ENCODE measurements around the gene SOX13.
"Not testable (repeated sequence)": the region's sequence is repeated elsewhere in the genome, so short reads cannot be mapped to it uniquely, and the experiment has no call there.

The SOX13 gene

GRCh38 chr1:204044448-204044847 lies 28.5 kb upstream of the SOX13 start:
- no peak overlapping the region for H3K4me2 ChIP-seq (ENCODE audit: low read length)
- H3K4ac ChIP-seq (ENCODE audit: low read depth, low read length): no peak overlapping the region
- no peak overlapping the region for H4K8ac ChIP-seq (ENCODE audit: low read depth, low read length)
- no peak overlapping the region for H3K9ac ChIP-seq (ENCODE audit: low read length)
- H3K27me3 ChIP-seq (ENCODE audit: insufficient read depth, low read length): no peaks in the 10 kb centered on the region
- no peak overlapping the region for H2BK120ac ChIP-seq (ENCODE audit: insufficient read depth, low read length, poor library complexity)
- H3K23ac ChIP-seq (ENCODE audit: low read length): no peak overlapping the region
- H3K14ac ChIP-seq (ENCODE audit: low read length): no peak overlapping the region
- H3K4me1 ChIP-seq (ENCODE audit: control insufficient read depth in 1 of 2, insufficient read depth in 2 of 2, low read length in 2 of 2): peaks cover 4 to 6% of the 10 kb centered on the region in 2 experiments
- no peak overlapping the region for H3K4me3 ChIP-seq (ENCODE audit: low read depth, low read length)
- H4K91ac ChIP-seq (ENCODE audit: low read depth, low read length): no peak overlapping the region
- WGBS (ENCODE audit: extremely low coverage, insufficient coverage, insufficient read length): no CpG with 5 or more reads among the region's 1 CpG
- no peak overlapping the region for H4K12ac ChIP-seq (ENCODE audit: low read depth, low read length)
- no peak overlapping the region for H2AK5ac ChIP-seq (ENCODE audit: low read length)
- no peaks in the 10 kb centered on the region for H3K79me2 ChIP-seq (ENCODE audit: control insufficient read depth, insufficient read depth, low read length, poor library complexity)
- no peak overlapping the region for H2BK5ac ChIP-seq (ENCODE audit: low read depth, low read length, poor library complexity)
- H3K9me3 ChIP-seq (ENCODE audit: insufficient read depth, low read depth, low read length): no peaks in the 10 kb centered on the region
- H3K27ac ChIP-seq (ENCODE audit: low read depth, low read length): no peak overlapping the region
- no peak overlapping the region for H3K18ac ChIP-seq (ENCODE audit: low read length)
- H2BK12ac ChIP-seq (ENCODE audit: low read length): no peak overlapping the region
- H3K36me3 ChIP-seq (ENCODE audit: control insufficient read depth in 1 of 2, insufficient read depth in 2 of 2, low read length in 2 of 2): no peaks in the 10 kb centered on the region
- DNase-seq: no peak
- H2AFZ ChIP-seq (ENCODE audit: insufficient read depth, low read length, poor library complexity): no peak overlapping the region
- no peaks in the 10 kb centered on the region for H3K79me1 ChIP-seq (ENCODE audit: low read length)

DNA sequence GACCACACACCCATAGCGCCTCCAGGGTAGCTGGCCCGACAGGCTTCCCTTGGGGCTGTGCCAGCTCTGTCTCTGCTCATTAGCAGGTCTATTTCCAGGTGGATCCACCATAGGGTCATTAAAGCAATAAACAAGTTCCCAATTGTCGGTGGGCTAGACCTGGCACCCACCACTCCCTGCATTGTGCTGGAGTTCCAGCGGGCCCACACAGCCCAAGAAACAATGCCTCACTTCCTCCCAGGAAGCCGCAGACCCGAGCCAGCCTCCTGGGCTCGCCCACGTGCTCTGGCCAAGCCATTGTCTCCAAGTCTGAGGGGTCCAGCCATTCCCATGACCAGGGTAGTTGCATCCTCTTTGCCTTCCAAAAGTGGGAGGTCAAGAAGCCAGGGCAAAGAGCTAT lies 27.5 kb upstream of the SOX13 start:
- H3K79me1 ChIP-seq (ENCODE audit: low read length): no peaks in the 10 kb centered on the region
- no peak overlapping the region for H3K4me3 ChIP-seq (ENCODE audit: low read depth, low read length)
- H4K12ac ChIP-seq (ENCODE audit: low read depth, low read length): no peak overlapping the region
- no peak overlapping the region for H4K91ac ChIP-seq (ENCODE audit: low read depth, low read length)
- H3K36me3 ChIP-seq (ENCODE audit: control insufficient read depth in 1 of 2, insufficient read depth in 2 of 2, low read length in 2 of 2): no peaks in the 10 kb centered on the region
- H3K4me2 ChIP-seq (ENCODE audit: low read length): no peak overlapping the region
- no peak overlapping the region for H3K18ac ChIP-seq (ENCODE audit: low read length)
- peaks cover 4 to 6% of the 10 kb centered on the region in 2 experiments for H3K4me1 ChIP-seq (ENCODE audit: control insufficient read depth in 1 of 2, insufficient read depth in 2 of 2, low read length in 2 of 2)
- no peak overlapping the region for H3K9ac ChIP-seq (ENCODE audit: low read length)
- H3K27ac ChIP-seq (ENCODE audit: low read depth, low read length): no peak overlapping the region
- no peak overlapping the region for H4K8ac ChIP-seq (ENCODE audit: low read depth, low read length)
- H3K4ac ChIP-seq (ENCODE audit: low read depth, low read length): no peak overlapping the region
- no peak overlapping the region for H2BK120ac ChIP-seq (ENCODE audit: insufficient read depth, low read length, poor library complexity)
- no peaks in the 10 kb centered on the region for H3K79me2 ChIP-seq (ENCODE audit: control insufficient read depth, insufficient read depth, low read length, poor library complexity)
- no peak for DNase-seq
- no peak overlapping the region for H2AK5ac ChIP-seq (ENCODE audit: low read length)
- no peak overlapping the region for H3K23ac ChIP-seq (ENCODE audit: low read length)
- H2AFZ ChIP-seq (ENCODE audit: insufficient read depth, low read length, poor library complexity): no peak overlapping the region
- H3K9me3 ChIP-seq (ENCODE audit: insufficient read depth, low read depth, low read length): no peaks in the 10 kb centered on the region
- H3K27me3 ChIP-seq (ENCODE audit: insufficient read depth, low read length): no peaks in the 10 kb centered on the region
- H3K14ac ChIP-seq (ENCODE audit: low read length): no peak overlapping the region
- WGBS (ENCODE audit: extremely low coverage, insufficient coverage, insufficient read length): no CpG with 5 or more reads among the region's 8 CpGs
- no peak overlapping the region for H2BK12ac ChIP-seq (ENCODE audit: low read length)
- no peak overlapping the region for H2BK5ac ChIP-seq (ENCODE audit: low read depth, low read length, poor library complexity)

GRCh38 chr1:204046346-204046745 lies 26.6 kb upstream of the SOX13 start:
- H4K8ac ChIP-seq (ENCODE audit: low read depth, low read length): no peak overlapping the region
- no peak overlapping the region for H3K4me2 ChIP-seq (ENCODE audit: low read length)
- H2BK12ac ChIP-seq (ENCODE audit: low read length): no peak overlapping the region
- no peak overlapping the region for H4K91ac ChIP-seq (ENCODE audit: low read depth, low read length)
- H3K27me3 ChIP-seq (ENCODE audit: insufficient read depth, low read length): no peaks in the 10 kb centered on the region
- no peak overlapping the region for H3K4ac ChIP-seq (ENCODE audit: low read depth, low read length)
- no peak overlapping the region for H3K14ac ChIP-seq (ENCODE audit: low read length)
- no peak overlapping the region for H2BK120ac ChIP-seq (ENCODE audit: insufficient read depth, low read length, poor library complexity)
- H3K36me3 ChIP-seq (ENCODE audit: control insufficient read depth in 1 of 2, insufficient read depth in 2 of 2, low read length in 2 of 2): no peaks in the 10 kb centered on the region
- no peaks in the 10 kb centered on the region for H3K79me2 ChIP-seq (ENCODE audit: control insufficient read depth, insufficient read depth, low read length, poor library complexity)
- H3K9me3 ChIP-seq (ENCODE audit: insufficient read depth, low read depth, low read length): no peaks in the 10 kb centered on the region
- no peak overlapping the region for H3K23ac ChIP-seq (ENCODE audit: low read length)
- H3K18ac ChIP-seq (ENCODE audit: low read length): no peak overlapping the region
- H2AFZ ChIP-seq (ENCODE audit: insufficient read depth, low read length, poor library complexity): no peak overlapping the region
- no peak overlapping the region for H3K4me3 ChIP-seq (ENCODE audit: low read depth, low read length)
- WGBS (ENCODE audit: extremely low coverage, insufficient coverage, insufficient read length): no CpG with 5 or more reads among the region's 5 CpGs
- no peak overlapping the region for H3K27ac ChIP-seq (ENCODE audit: low read depth, low read length)
- H2BK5ac ChIP-seq (ENCODE audit: low read depth, low read length, poor library complexity): no peak overlapping the region
- peaks cover 4 to 6% of the 10 kb centered on the region in 2 experiments for H3K4me1 ChIP-seq (ENCODE audit: control insufficient read depth in 1 of 2, insufficient read depth in 2 of 2, low read length in 2 of 2)
- H4K12ac ChIP-seq (ENCODE audit: low read depth, low read length): no peak overlapping the region
- no peak for DNase-seq
- no peaks in the 10 kb centered on the region for H3K79me1 ChIP-seq (ENCODE audit: low read length)
- no peak overlapping the region for H3K9ac ChIP-seq (ENCODE audit: low read length)
- H2AK5ac ChIP-seq (ENCODE audit: low read length): no peak overlapping the region

- not testable (repeated sequence) for H4K12ac ChIP-seq (ENCODE audit: low read depth, low read length); H3K27me3 ChIP-seq (ENCODE audit: insufficient read depth, low read length); H3K4me3 ChIP-seq (ENCODE audit: low read depth, low read length); H3K23ac ChIP-seq (ENCODE audit: low read length); H2AK5ac ChIP-seq (ENCODE audit: low read length); H3K4ac ChIP-seq (ENCODE audit: low read depth, low read length); H4K91ac ChIP-seq (ENCODE audit: low read depth, low read length); H2BK5ac ChIP-seq (ENCODE audit: low read depth, low read length, poor library complexity); H3K18ac ChIP-seq (ENCODE audit: low read length); H3K79me2 ChIP-seq (ENCODE audit: control insufficient read depth, insufficient read depth, low read length, poor library complexity); H2BK12ac ChIP-seq (ENCODE audit: low read length); H2AFZ ChIP-seq (ENCODE audit: insufficient read depth, low read length, poor library complexity); H3K9me3 ChIP-seq (ENCODE audit: insufficient read depth, low read depth, low read length); H3K4me1 ChIP-seq (ENCODE audit: control insufficient read depth in 1 of 2, insufficient read depth in 2 of 2, low read length in 2 of 2); H3K9ac ChIP-seq (ENCODE audit: low read length); H4K8ac ChIP-seq (ENCODE audit: low read depth, low read length); H3K27ac ChIP-seq (ENCODE audit: low read depth, low read length); H3K4me2 ChIP-seq (ENCODE audit: low read length); H3K36me3 ChIP-seq (ENCODE audit: control insufficient read depth in 1 of 2, insufficient read depth in 2 of 2, low read length in 2 of 2); H2BK120ac ChIP-seq (ENCODE audit: insufficient read depth, low read length, poor library complexity); DNase-seq; H3K79me1 ChIP-seq (ENCODE audit: low read length); H3K14ac ChIP-seq (ENCODE audit: low read length)
- no CpG with 5 or more reads among the region's 3 CpGs for WGBS (ENCODE audit: extremely low coverage, insufficient coverage, insufficient read length)
Measured at GRCh38 chr1:204048796-204049195, 24.1 kb upstream of the SOX13 start.
